RWPE1 (cell line): Measurements from ENCODE around the gene PREPL.

Experiments
- CTCF ChIA-PET: fragments of 350-600 bp; sonication (Branson Sonifier 250); formaldehyde crosslinking; extraction: SDS; loops from one replicate; lab custom pipeline; 2021; lab: Yijun Ruan, JAX
- POLR2A ChIA-PET: fragments of 400-600 bp; formaldehyde crosslinking; extraction: SDS; loops from one replicate; lab custom pipeline; 2020; ENCODE audit warnings: antibody characterized with exemption; ENCODE audit not compliant: low non-redundant PET; lab: Yijun Ruan, JAX
- DNase-seq: peaks from one replicate; pipeline ENCODE4 v3.0.0; 2012; ENCODE audit warnings: low spot score
- H3K27ac ChIP-seq: fragments of 450-650 bp; 2 replicates; pipeline ENCODE4 v1.5.1; 2017
- CTCF ChIP-seq: fragments of 450-650 bp; conservative IDR thresholded peaks from 2 replicates; pipeline ENCODE4 v1.5.1; 2017; ENCODE audit warnings: low read depth, mild to moderate bottlenecking

PREPL gene

GRCh38 chr2:44335806-44336538 lies 25.3 kb downstream of the PREPL start:
- no peak for TF ChIP-seq CTCF
- no peak for DNase-seq
- POLR2A ChIA-PET = no interaction called here
- CTCF ChIA-PET = no interaction called here
- no peak overlapping the region for H3K27ac ChIP-seq

- POLR2A ChIA-PET = no interaction called here
- no peak for TF ChIP-seq CTCF
- DNase-seq = no peak
- CTCF ChIA-PET = interaction anchor here (0.7 kb wide), 1 partner anchor 193 kb away, joined by 3 read pairs; no protein-coding TSS in a partner anchor
- H3K27ac ChIP-seq = no peak overlapping the region
Observed at GRCh38 chr2:44333994-44334393, 27.3 kb downstream of the PREPL start.

- ChIA-PET POLR2A (no interaction called here), CTCF (no interaction called here)
- no peak for TF ChIP-seq CTCF
- no peak overlapping the region for H3K27ac ChIP-seq
- DNase-seq = no peak
Observed at GRCh38 chr2:44330801-44331200, 30.5 kb downstream of the PREPL start.

GRCh38 chr2:44329343-44329742 lies 32.0 kb downstream of the PREPL start:
- POLR2A ChIA-PET = no interaction called here
- CTCF ChIA-PET = no interaction called here
- no peak overlapping the region for H3K27ac ChIP-seq
- TF ChIP-seq CTCF = no peak
- DNase-seq = no peak

- POLR2A ChIA-PET = no interaction called here
- CTCF ChIA-PET = interaction anchor here (0.8 kb wide), 1 partner anchor 72 kb away, joined by 3 read pairs; no protein-coding TSS in a partner anchor
- DNase-seq = no peak
- no peak for TF ChIP-seq CTCF
- no peak overlapping the region for H3K27ac ChIP-seq
Observed at GRCh38 chr2:44328750-44329149, 32.5 kb downstream of the PREPL start.

- no peak for TF ChIP-seq CTCF
- ChIA-PET POLR2A (no interaction called here), CTCF (interaction anchor here (0.6 kb wide), 2 partner anchors 155 to 600 kb away, joined by 3 to 6 read pairs; no protein-coding TSS in a partner anchor)
- H3K27ac ChIP-seq = no peak overlapping the region
- DNase-seq = no peak
Observed at GRCh38 chr2:44326548-44327264, 34.6 kb downstream of the PREPL start.
